GM19468 (cell line): ENCODE measurements around the gene TRPM4.
"Not testable (repeated sequence)": the region's sequence is repeated elsewhere in the genome, so short reads cannot be mapped to it uniquely, and the experiment has no call there.

ENCODE experiments used
- ATAC-seq: cut with Tn5 transposase; IDR thresholded peaks from one replicate; pipeline ENCODE4 v1.9.1; 2021; ENCODE audit warnings: mild to moderate bottlenecking, moderate library complexity, moderate number of reproducible peaks; ENCODE audit not compliant: unreplicated experiment; ENCODE audit errors: extremely low read depth

Gene TRPM4

DNA sequence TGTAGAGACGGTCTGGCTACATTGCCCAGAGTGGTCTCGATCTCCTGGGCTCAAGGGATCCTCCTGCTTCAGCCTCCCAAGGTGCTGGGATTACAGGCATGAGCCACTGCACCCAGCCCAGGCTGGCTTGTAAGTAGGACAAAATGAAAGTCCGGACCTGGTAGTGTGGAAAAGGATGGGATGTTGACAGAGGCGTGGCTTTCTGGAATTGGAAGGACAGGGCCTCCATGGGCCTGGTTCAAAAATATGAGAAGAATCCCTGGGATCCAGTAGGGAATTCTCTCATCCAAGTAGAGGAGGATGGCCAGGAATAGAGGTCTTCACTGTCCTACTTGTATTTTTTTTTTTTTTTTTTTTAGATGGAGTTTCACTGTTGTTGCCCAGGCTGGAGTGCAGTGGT lies 64.9 kb downstream of the TRPM4 start:
- no peak for ATAC-seq

DNA sequence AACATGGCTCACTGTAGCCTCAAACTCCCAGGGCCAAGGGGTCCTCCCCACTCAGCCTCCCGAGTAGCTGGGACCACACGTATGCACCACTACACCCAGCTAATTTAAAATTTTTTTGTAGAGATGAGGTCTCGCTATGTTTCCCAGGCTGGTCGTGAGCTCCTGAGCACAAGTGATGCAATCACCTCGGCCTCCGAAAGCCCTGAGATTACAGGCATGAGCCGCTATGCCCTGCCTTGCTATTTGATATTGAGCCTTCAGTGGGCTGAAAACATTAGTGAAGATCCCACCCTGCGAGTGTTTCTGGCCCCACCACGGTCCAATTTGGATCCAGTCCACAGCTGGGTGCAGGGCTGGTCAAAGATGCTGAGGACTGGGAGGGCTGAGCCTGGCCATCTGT lies 65.9 kb downstream of the TRPM4 start:
- no peak for ATAC-seq

DNA sequence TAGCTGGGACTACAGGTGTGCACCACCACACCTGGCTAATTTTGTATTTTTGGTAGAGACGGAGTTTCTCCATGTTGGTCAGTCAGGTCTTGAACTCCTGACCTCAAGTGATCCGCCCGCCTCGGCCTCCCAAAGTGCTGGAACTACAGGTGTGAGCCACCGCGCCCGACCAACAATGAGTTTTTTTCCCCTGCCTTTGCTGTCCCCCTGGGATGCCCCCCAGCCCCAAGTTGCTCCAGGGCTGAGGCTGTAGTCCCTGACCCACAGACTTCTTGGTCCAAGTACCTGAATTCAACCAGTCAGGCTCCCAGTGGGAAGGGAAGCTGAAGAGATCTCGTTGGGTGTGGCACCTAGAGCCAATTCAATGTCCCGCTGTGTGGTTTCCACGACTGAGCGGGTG lies 66.8 kb downstream of the TRPM4 start:
- ATAC-seq = not testable (repeated sequence)

DNA sequence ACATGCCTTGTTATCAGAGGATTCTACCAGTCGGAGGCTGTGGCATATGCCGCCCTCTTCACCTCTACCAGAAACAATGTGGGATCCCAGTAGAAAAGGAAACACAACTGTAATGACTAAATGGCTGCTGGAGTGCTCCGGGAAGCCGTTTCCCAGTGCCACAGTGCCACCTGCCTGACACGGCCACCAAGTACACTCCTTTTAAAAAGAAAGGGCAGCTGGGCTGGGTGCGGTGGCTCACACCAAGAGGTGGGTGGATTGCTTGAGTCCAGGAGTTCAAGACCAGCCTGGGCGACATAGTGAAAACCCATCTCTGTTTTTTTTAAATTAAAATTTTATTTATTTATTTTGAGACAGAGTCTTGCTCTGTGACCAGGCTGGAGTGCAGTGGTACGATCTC lies 67.3 kb downstream of the TRPM4 start:
- ATAC-seq = no peak

DNA sequence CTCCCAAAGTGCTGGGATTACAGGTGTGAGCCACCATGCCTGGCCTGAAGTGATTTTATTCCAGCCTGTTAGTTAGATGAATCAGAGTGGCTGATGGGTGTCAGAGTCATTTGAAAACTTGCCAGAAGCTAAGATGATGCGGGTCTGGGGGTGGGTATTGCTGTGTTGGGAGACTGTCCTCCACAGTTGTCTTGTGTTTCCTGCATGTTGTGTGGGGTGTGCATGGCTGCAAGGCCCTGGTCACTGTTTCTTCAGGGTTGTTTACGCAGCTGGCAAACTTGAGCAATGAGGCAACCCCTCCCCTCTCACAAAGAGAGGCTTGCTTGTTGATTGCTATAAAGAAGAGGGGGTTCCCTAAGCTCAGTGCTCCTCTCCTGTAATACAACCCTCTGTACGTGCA lies 71.8 kb downstream of the TRPM4 start:
- no peak for ATAC-seq

DNA sequence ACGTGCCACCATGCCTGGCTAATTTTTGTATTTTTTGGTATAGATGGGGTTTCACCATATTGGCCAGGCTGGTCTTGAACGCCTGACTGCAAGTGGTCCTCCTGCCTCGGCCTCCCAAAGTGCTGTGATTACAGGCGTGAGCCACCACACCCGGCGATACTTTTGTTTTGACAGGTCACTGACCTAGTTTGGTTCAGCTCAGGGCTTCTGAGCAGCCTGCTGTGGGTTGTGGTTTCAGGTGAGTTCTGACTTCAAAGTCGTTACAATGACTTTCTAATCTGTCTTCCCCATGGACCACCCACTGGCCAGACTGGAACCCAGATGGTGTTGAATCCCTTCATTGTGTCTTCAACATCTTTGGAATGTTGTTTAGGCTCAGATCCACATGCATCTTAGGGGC lies 73.8 kb downstream of the TRPM4 start:
- no peak for ATAC-seq

DNA sequence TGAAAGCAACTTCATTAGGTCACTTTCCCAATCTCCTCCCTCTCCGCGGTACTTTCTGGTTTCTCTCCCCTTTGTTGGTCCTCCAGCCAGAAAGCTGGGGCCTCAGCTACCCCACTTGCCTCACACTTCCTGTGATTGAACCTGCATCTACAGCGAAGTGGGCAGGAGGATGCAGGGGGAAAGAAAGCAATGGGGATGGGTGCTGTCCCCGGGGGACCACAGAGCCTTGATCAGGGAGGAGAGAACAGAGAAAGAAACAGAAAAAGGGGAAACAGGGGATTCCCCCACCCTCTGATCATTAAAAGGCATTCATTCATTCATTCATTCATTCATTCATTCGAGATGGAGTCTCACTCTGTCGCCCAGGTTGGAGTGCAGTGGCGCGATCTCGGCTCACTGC lies 74.2 kb downstream of the TRPM4 start:
- no peak for ATAC-seq

DNA sequence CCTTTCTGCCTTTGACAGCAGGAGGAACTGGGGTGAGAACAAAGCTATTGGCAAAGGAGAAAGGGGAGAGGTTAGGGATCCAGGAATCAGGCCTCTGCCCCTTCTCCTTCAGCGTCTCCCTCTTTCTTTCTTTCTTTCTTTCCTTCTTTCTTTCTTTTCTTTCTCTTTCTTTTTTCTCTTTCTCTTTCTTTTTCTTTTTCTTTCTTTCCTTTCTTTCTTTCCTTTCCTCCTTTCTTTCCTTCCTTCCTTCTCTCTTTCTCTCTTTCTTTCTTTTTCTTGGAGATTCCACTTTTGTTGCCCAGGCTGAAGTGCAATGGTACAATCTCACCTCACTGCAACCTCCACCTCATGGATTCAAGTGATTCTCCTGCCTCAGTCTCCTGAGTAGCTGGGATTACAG lies 75.6 kb downstream of the TRPM4 start:
- no peak for ATAC-seq

DNA sequence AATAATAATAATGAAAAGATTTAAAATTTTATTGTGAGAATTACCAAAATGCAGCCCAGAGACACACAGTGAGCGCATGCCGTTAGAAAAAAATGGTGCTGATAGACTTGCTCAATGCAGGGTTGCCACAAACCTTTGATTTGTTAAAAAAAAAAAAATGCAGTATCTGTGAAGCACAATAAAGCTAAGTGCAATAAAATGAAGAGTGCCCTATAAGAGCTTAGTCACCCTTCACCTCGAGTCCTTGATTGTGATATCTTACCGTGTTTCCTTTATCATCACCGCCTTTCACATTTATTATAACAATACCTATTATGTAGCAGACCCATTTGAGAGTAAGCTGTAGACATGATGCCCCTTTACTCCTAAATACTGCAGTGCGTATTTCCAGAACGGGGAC lies 84.2 kb downstream of the TRPM4 start:
- no peak for ATAC-seq

DNA sequence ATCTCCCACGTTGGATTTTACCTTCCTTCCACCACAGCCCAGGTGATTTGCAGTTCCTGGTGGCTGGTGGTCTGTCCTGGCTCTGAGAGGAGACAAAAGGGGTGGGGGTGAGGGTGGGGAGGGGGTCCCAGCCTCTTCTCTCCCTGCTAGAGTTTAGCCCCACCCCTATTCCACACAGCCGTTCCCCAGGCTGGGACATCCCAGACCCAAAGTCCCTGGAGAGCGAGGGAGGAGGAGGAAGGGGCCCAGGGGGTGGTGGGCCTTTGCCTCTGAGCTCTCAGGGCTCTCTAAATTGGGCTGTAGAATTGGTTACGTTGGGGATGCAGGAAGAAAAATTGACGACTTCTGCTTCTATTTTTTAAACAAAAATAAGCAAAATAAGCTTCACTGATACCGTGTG lies 85.5 kb downstream of the TRPM4 start:
- no peak for ATAC-seq

DNA sequence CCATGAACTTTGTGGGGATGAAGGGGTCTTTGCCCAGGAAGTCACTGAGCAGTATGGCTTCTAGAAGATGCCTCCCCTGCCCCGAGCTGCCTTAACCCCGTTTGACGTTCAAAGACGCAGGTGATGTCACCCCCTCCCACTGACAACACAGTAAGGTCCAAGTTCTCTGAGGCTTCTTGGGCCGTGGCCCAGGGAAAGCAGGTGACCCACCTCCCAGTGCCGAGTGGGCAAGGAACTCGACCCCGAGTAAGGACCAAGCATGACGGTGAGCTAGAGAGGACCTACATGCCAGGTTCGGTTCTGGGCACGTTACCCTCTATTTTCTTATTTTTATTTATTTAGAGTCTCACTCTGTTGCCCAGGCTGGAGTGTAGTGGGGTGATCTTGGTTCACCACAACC lies 86.1 kb downstream of the TRPM4 start:
- ATAC-seq = no peak

DNA sequence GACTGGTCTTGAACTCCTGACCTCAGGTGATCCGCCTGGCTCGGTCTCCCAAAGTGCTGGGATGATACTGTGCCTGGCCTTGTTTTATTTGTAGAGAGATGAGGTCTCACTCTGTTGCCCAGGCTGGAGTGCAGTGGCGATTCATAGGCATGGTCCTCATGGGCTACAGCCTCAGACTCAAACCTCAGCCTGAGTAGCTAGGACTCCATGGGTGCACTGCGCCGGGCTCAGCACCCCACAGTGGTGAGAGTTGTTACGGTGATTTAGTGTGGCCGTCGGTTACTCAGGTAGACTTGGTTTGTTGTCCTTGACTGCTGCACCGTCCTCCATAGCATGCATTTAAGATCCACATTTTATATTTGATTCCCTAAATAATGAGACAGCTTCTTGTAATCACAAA lies 86.7 kb downstream of the TRPM4 start:
- no peak for ATAC-seq

DNA sequence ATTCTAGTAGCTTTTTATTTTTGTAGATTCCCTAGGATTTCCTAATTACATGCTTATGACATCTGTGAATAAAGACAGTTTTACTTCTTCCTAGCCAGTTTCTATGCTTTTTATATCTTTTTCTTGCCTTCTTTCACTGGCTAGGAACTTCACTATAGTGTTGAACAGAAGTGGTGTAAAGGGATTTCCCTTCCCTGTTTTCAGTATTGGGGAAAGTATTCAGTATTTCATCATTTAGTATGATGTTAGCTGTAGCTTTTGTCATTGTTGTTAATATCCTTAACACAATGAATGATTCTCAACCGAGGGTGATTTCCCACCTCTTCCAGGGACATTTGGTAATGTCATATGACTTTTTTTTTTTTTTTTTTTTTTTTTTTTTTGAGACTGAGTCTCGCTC lies 90.1 kb downstream of the TRPM4 start:
- no peak for ATAC-seq

DNA sequence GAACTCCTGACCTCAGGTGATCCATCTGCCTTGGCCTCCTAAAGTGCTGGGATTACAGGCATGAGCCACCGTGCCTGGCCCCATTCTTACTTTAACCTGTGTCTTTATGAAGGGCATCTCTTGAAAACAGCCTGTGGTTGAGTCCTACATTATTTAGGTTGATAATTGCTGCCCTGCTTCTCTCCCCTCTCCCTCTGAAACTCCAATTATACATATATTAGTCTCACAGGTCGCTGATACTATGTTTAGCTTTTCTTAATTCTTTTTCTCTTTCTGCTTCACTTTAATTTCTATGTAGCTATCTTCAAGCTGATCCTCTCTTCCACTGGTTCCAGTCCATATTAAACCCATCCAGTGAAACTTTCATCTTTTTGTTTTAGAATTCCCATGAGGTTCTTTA lies 92.3 kb downstream of the TRPM4 start:
- ATAC-seq = no peak

DNA sequence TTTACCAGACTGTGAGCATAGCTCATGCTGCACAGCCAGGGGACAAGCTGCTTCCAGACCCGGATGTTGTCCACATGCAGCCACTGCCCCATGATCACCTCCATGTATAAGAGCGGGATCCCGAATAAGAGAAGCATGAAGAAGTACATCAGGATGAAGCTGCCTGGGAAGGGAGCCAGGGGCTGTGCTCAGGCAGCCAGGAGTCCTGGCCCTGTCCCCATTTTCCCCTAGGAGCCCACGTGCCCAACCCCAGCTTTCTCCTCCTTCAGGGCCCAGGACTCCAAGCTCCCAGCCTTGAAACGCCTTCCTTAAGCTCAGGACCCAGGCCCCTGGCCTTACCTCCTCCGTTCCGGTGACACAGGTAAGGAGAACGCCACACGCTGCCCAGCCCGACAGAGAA lies 98.1 kb downstream of the TRPM4 start:
- no peak for ATAC-seq

DNA sequence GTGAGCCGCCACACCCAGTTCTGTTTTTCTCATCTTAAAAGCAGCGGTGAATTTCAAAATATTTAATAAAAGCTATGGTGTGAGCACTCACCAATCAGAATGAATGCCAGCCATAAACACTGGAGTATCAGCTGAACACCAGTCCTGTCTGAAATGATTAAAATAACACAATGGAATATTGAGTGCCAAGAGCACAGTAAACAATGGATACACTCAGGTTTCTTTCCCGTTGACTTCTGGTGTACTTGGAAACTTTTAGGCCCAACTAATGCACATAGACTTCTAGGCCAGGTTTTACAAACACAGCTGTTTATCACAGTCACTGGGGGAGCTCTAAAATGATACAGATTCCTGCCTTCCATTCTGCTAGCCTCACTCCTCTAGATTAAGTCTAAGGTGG lies 99.1 kb downstream of the TRPM4 start:
- ATAC-seq = no peak
